ENCODE results near the gene HIVEP1.

GRCh38 chr6:12039540-12040459 lies 27.7 kb downstream of the HIVEP1 start:
- TF ChIP-seq CTCF (IDR thresholded peaks at IDR 0.05) (no peak), POLR2A (IDR thresholded peaks at IDR 0.05) (no peak)

Data from body of pancreas (tissue), 4 donors.